Left cardiac atrium (tissue), 4 donors: Measurements from ENCODE around the gene OR11A1. TPM values are rescaled to one million over a fixed set of nuclear protein-coding genes. Genes with fewer than 3 reads are reported as not detected.

Source experiments
- ATAC-seq, 2 donors: fragments of 200-7000 bp; cut with Tn5 transposase; one replicate each; pipeline ENCODE4 v1.9.1; 2020; ENCODE audit warnings: mild to moderate bottlenecking in 2 of 2, moderate library complexity in 2 of 2
- DNase-seq: peaks from one replicate; pipeline ENCODE4 v3.0.0-alpha.2; 2020
- intact Hi-C, 2 donors: fragments of 100-400 bp; cut with DNase I; formaldehyde crosslinking; loops; one replicate each; pipeline versions ENCODE4 v1.14.1 to v1.15.1; 2022 to 2023
- long read RNA-seq: library from polyadenylated mRNA; unstranded; transcript quantifications from one replicate; pipeline ENCODE4 v2.0.0, GENCODE V29; 2021
- total RNA-seq, 2 donors: library from RNA; stranded (reverse); fragmentation: NEBNext Ultra II Directional; extraction: Animal tissue kit (Norgen Biotek cat#: 25700); gene quantifications; one replicate each; pipeline ENCODE4 v1.2.1, GENCODE V29; 2021
- donor health status: DM: no; HTN: yes; CAD: no.
- donor health status: DM: no; HTN: yes; CAD: no; lungs with severe emphysema.
- donor health status: DM: yes; HTN: yes; CAD: no.
- donor health status: Dilated cardiomyopathy.

OR11A1 gene
- not detected for total RNA-seq
- long read RNA-seq, result 0 reads

DNA sequence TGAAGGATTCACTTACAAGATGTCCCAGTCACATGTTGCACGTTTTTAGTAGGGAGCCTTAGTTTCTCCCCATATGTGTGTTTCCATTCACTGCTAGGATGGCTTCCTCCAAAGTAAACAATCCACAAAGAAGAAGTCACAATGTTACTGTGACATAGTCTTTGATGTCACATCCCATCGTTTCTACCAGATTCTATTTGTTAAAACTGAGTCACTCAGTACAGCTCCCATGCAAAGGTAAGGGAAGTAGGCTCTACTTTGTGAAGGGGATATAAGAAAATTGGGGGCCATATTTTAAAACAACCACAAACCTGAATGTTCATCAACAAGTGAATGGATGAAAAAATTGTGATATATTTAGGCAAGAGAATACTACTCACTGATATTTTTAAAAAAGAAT, at the start of gene OR11A1, which contains the start of gene OR2H1:
OR11A1 (minus strand) TSS at position 101 of the 400 bp plus-strand sequence. CDS start 29,430 bp downstream, outside the sequence.
OR2H1 (plus strand) TSS at position 185 of the 400 bp plus-strand sequence. CDS start 4,615 bp downstream, outside the sequence.
- no peak for ATAC-seq
- intact Hi-C loops, result no loop called here
- DNase-seq, result no peak

DNA sequence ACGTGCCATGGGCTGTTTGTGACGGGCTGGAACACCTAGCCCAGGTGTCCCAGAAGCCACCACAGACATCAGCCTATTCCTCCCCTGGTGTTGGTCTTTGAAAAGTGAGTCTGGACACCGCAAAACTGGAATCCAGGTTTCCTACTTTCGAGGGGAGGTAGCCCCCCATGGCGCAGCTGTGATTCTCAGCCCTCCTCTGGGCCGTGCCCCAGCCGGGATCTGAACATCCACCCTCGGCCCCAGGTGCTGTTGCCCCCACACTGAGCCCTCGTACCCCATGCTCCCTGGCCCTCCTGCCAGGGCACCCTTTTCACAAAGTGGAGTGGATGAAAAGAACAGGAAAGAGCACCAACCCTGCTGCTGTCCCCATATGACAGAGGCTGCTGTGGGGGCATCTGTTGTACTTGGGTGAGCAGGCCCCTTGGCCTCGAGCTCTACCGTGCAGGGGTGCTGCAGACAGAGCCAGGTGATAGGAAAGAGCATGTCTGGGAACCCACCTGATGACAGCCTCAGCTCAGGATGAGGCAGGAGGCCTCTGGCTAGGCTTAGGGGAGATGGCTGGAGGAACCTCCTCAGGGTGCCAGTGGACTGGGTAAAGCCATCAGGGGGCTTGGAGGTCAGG, 49.7 kb upstream of the OR11A1 start:
- no peak for ATAC-seq
- DNase-seq, result no peak
- intact Hi-C loops, result no loop called here

GRCh38 chr6:29505808-29506207, 48.9 kb upstream of the OR11A1 start:
- intact Hi-C loops, result no loop called here
- ATAC-seq (no peak), DNase-seq (no peak)

DNA sequence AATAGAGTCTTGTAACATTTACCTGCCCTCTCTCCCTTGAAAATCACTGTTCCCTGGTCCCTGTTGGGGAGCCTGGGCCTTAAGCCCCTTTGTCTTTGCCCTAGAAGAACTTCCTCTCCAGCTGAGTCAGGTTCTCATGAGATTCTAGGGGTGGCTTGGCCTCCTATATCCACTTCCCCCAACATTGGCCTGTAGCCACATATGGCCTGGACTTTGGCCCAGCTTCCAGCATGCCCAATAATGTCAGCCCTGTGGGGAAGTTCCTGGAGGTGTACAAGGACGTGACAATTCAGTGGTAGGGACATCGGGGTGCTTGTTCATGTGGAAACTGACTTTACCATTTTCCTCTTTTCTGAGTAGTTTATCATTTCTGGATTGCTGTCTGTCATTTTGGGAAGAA, 48.1 kb upstream of the OR11A1 start:
- intact Hi-C loops, result no loop called here
- DNase-seq, result no peak
- no peak for ATAC-seq

GRCh38 chr6:29502597-29502996, 45.7 kb upstream of the OR11A1 start:
- ATAC-seq (no peak), DNase-seq (no peak)
- intact Hi-C loops, result no loop called here

DNA sequence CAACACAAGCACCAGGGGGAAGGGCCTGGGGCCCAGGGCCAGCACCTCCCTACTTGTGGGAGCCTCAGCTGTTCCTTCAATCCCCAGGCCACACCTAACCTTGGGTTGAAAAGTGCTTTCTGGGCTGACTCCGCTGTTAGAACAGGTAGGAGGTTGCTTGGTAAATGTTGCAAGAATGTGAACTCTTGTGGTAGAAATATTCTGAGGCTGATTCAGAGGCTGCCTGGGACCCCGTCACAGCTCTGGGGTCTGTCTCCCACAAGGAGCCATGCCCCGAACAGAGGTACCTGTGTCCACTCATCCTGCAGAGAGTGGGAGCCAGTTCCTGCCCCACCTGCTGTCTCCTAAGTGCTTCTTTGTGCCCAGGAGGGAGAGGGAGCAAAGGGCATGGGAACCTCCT, 45.3 kb upstream of the OR11A1 start:
- ATAC-seq (no peak), DNase-seq (no peak)
- intact Hi-C loops, result no loop called here

DNA sequence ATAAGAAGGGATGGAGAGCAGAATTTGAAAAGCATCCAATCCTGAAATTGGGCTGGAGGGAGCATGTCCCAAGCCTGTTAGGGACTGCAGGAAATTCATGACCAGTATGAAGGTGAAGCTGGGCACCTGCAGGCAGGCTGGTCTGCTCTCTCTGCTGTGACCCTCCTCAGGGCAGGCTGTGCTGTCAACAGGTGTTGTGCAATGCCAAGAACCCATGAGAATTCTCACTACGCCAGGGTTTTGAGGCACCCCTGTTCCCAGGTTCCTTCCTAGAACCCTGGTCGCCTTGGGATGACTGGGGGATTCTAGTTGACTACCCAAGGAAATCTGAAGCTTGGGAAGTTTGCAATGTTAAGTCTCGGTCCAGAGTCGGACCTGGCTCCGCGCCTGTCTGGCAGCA, 44.2 kb upstream of the OR11A1 start:
- intact Hi-C loops, result no loop called here
- DNase-seq (no peak), ATAC-seq (no peak)

- ATAC-seq (no peak), DNase-seq (no peak)
- intact Hi-C loops, result no loop called here
Measured at GRCh38 chr6:29500594-29500993, 43.7 kb upstream of the OR11A1 start.

DNA sequence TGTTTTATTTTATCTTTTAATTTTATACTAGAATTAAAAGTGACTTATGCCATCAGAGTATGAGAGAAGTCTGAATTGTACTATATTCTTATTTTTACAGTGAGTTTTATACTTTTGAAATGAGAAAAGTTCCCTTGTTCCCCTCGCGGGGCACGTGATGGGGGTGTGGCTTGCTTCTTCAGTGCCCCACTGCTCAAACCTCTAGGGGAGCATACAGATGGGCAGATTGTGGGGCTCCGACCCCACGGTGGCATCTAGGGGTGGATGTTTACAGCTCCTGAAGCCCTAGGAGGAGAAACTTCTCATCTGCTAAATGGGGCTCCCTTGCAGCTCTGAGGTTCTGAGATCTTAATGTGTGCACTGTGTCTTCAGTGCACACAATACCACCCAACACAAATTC, 42.8 kb upstream of the OR11A1 start:
- no peak for DNase-seq
- intact Hi-C loops, result no loop called here
- no peak for ATAC-seq

GRCh38 chr6:29496961-29497360, 40.1 kb upstream of the OR11A1 start:
- intact Hi-C loops, result no loop called here
- DNase-seq (no peak), ATAC-seq (no peak)

DNA sequence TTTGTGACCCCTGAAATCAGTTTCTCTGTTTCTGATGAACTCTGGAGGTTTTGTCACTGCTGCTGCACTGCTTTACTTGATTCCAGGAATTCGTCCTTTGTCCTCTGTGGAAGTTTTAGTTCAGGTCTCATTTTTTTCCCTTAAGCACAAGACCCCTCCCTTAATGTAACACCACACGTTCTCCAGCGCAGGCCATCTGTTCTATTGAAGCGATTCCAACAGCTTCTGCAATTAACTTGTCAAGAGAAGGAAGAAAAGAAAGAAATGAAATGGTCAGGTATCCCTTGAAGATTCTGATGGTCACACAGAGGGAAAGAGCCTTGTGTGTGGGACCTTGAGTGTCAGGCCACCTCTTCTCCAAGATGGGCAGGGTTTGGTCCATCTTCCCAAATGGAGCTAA, 38.7 kb upstream of the OR11A1 start:
- intact Hi-C loops, result no loop called here
- no peak for ATAC-seq

DNA sequence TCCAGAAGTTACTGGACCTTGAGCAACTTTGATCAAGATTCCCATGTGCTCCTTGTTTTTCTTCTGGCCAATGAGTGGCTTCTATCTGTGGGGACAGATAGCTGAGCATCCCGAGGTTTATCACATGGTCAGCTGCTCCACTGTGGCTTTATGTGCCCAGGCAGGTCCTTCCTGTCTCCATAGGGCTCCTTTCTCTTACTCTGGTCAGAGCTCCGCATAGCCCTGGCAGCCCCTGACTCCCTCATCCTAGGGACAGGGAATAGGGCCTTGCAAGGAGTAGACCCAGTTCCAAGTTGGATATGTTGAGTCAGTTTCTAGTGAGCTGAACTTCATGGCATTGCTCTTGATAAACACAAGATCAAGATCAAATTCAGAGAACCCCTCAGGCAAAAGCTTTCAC, 37.3 kb upstream of the OR11A1 start:
- intact Hi-C loops, result no loop called here
- ATAC-seq (no peak), DNase-seq (no peak)

More for the DNA sequence above, 38.7 kb upstream of the OR11A1 start:
- DNase-seq, result no peak

- intact Hi-C loops, result no loop called here
- DNase-seq (no peak), ATAC-seq (no peak)
Measured at GRCh38 chr6:29493261-29493660, 36.4 kb upstream of the OR11A1 start.

DNA sequence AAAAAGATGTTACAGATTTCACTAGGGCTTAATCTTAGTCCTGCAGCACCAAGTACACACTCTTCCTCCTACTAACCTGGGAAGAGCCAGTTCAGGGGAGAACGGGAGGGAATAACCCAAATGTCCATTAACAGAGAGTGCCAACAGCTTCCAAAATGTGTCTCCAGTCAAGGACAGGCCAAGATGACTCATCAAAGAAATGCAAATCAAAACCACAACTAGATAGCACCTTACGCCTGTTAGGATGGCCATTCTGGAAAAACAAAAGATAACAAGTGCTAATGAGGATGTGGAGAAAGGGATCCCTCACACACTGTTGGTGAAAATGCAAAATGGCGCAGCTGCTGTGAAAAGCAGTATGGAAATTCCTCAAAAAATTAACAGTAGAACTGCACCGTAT, 34.7 kb upstream of the OR11A1 start:
- intact Hi-C loops, result no loop called here
- ATAC-seq (no peak), DNase-seq (no peak)

GRCh38 chr6:29490552-29490951, 33.7 kb upstream of the OR11A1 start:
- ATAC-seq (no peak), DNase-seq (no peak)
- intact Hi-C loops, result no loop called here

DNA sequence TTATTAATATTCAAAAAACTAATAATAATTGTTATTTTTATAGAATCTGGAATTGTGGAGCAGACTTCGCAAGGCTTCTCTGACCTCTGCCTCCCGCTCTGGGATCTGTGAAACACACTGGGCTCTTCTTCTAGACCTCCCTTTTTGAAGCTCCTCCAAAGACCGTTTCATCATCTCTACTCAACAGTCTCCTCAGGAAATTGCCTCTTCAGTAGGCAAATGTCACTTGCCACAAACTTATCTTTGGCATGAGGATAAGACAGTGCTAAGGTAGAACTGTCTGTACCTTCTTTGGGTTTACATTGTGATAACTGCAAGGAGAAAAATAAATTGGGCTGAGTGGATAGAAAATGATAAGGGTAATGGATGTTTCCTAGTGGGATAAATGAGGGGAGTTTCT, 33.2 kb upstream of the OR11A1 start:
- ATAC-seq (no peak), DNase-seq (no peak)
- intact Hi-C loops, result no loop called here

DNA sequence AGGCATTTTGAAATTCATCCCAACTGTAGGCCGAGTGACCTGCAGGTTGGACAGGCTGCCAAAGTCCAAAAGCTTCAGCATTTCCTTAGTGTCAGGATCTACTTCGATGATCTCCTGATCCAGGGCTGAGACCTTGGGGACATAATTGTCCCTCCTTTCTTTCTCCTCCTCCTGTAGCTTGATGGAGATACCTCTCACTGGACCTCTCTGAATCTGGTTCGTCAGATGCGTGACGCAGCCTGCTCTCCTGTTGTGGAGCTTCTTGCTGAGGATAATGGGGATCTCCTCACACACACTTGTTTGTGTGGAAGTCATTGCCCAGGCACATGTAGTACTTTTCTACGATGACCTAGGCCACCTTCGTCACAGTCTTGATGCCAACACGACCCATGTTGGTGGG, 32.4 kb upstream of the OR11A1 start:
- no peak for ATAC-seq
- intact Hi-C loops, result no loop called here
- DNase-seq, result no peak

DNA sequence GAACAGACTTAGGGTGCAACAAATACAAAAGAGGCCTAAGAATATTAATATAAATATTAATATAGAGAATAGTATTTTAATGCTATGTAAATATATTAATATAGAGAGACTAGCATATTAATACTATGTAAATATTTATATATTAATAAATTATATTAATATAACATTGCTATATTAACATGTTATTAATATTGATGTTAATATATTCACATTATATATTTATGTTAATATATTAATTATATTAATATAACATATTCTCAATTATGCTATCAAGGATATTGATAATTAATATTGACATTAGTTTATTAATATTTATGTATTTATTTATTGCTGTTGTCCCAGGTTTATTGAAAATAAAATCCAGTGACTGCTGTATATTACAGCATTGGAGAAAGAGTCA, 32.0 kb upstream of the OR11A1 start:
- ATAC-seq, result no peak
- intact Hi-C loops, result no loop called here
- DNase-seq, result no peak

DNA sequence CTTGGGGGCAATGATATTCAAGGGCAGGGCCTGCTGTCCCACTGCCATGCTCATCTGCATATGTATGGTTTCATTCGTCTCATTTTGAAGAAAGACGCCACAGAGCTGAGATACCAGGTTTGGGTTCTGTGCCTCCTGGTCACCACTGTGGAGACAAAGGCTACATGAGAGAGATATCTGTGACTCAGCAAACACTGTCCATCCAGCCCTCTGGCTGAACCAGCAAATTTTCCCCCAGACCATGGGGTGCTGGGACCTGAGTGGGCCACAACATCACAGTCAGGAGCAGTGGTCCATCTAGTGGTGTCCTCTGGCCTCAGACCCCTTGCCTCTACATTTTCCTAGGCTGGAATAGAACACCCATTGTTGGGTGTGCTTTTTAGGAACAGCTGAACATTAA, 30.8 kb upstream of the OR11A1 start, which contains the start of gene MAS1L:
MAS1L (minus strand) TSS at position 297 of the 400 bp plus-strand sequence; CDS start at position 243, 54 bp downstream.
- no peak for DNase-seq
- intact Hi-C loops, result no loop called here
- no peak for ATAC-seq

GRCh38 chr6:29487131-29487530, 30.3 kb upstream of the OR11A1 start:
- ATAC-seq (no peak), DNase-seq (no peak)
- intact Hi-C loops, result no loop called here

- ATAC-seq (no peak), DNase-seq (no peak)
- intact Hi-C loops, result no loop called here
Measured at GRCh38 chr6:29486577-29486976, 29.7 kb upstream of the OR11A1 start.

DNA sequence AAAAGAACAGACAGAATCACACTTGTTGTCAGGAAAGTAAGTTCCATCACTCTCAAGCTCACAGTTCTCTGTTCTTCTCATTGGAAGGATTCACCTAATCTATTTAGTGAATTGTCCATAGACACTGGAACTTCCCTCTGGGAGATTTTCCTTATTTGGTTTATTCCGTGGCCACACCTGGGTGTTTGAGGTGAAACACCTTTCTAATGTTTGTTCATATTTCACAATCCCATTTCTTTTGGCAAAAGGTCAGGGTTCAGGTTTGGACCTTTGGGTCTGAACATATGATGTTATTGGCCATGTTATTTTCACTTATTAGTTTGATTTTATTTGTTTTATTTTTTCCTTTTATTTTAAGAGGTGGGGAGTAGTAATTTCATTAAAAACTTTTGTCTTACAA, 26.9 kb upstream of the OR11A1 start:
- DNase-seq (no peak), ATAC-seq (no peak)
- intact Hi-C loops, result no loop called here
